ENCODE measurements around the gene TBC1D2.
"Not testable (repeated sequence)": the region's sequence is repeated elsewhere in the genome, so short reads cannot be mapped to it uniquely, and the experiment has no call there.

Gene TBC1D2

DNA sequence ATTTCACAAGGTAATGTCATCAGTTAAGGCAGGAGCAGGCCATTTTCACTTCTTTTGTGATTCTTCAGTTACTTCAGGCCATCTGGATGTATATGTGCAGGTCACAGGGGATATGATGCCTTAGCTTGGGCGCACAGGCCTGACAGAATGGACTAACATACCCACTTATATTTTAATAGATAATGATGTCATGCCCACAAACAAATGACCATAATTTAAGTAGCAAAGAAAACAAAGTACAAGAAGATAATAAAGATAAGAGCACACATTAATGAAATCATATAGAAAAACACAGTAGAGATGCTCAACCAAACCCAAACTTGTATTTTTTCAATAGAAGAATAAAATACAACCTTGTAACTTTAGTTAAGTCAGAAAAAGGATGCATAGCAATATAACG lies 19.7 kb upstream of the TBC1D2 start:
- TF ChIP-seq, protein P1, sequence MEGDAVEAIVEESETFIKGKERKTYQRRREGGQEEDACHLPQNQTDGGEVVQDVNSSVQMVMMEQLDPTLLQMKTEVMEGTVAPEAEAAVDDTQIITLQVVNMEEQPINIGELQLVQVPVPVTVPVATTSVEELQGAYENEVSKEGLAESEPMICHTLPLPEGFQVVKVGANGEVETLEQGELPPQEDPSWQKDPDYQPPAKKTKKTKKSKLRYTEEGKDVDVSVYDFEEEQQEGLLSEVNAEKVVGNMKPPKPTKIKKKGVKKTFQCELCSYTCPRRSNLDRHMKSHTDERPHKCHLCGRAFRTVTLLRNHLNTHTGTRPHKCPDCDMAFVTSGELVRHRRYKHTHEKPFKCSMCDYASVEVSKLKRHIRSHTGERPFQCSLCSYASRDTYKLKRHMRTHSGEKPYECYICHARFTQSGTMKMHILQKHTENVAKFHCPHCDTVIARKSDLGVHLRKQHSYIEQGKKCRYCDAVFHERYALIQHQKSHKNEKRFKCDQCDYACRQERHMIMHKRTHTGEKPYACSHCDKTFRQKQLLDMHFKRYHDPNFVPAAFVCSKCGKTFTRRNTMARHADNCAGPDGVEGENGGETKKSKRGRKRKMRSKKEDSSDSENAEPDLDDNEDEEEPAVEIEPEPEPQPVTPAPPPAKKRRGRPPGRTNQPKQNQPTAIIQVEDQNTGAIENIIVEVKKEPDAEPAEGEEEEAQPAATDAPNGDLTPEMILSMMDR (IDR thresholded peaks at IDR 0.05; ENCODE audit: control insufficient read depth, insufficient read depth, low read depth, low read length, missing control alignments): no peak
- DNase-seq (ENCODE audit: low read depth): no peak

DNA sequence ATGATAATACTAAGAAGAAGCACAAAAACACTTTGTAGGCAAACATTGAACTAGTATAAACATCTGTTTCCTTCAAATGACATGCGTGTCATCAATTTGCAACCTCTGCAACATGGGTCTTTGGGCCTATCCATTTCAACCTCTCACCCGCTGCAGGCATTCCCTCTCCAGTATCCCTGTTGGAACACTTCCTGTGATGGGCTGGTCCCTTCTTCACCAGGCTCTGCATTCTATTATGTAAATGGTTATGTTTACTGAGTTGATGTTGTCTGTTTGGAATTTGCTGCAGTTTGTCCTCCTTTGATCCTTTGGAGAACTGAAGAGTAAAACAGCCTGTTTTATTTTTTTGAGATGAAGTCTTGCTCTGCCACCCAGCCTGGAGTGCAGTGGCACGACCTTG lies 16.6 kb upstream of the TBC1D2 start:
- H3K4me3 ChIP-seq (ENCODE audit: control insufficient read depth, low read depth, low read length): no peak overlapping the region
- TF ChIP-seq, protein P1 (IDR thresholded peaks at IDR 0.05; ENCODE audit: control insufficient read depth, insufficient read depth, low read depth, low read length, missing control alignments): no peak
- DNase-seq (ENCODE audit: low read depth): no peak

More for the DNA sequence above, 19.7 kb upstream of the TBC1D2 start:
- no peak overlapping the region for H3K4me3 ChIP-seq (ENCODE audit: control insufficient read depth, low read depth, low read length)

DNA sequence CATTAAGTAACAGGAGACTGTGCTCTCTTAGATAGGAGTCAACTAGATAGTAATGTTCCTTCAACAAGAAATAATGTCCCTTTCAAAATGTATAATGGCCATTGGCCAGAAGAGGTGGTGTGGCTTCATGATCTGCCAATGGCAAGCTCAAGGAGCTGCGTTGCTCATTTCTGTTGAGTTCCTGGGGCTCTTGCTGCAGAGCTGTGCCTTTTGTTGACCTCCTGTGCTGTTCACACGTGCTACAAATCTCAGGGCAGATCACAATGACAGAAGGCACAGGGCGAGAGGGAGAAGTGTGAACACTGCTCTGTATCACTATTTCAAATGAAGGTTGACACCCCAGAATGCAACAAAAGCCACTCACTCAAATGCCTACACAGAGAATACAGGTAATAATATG lies 16.0 kb upstream of the TBC1D2 start:
- TF ChIP-seq, protein P1 (IDR thresholded peaks at IDR 0.05; ENCODE audit: control insufficient read depth, insufficient read depth, low read depth, low read length, missing control alignments): no peak
- no peak for DNase-seq (ENCODE audit: low read depth)
- H3K4me3 ChIP-seq (ENCODE audit: control insufficient read depth, low read depth, low read length): no peak overlapping the region

DNA sequence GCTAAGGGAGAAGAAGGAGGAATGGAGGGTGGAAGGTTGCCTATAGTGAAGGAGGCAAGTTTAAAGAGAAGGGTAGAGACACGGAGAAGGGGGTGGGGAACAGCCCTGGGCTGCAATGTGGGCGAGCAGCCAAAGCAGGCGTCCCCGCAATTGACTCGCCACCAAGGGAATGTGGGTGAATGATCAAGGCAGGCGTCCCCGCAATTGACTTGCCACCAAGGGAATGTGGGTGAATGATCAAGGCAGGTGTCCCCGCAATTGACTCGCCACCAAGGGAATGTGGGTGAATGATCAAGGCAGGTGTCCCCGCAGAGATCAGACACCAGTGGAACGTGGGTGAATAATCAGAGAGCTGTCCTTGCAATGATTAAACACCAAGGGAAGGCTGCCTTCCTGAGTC lies 14.8 kb upstream of the TBC1D2 start:
- not testable (repeated sequence) for H3K4me3 ChIP-seq (ENCODE audit: control insufficient read depth, low read depth, low read length)

DNA sequence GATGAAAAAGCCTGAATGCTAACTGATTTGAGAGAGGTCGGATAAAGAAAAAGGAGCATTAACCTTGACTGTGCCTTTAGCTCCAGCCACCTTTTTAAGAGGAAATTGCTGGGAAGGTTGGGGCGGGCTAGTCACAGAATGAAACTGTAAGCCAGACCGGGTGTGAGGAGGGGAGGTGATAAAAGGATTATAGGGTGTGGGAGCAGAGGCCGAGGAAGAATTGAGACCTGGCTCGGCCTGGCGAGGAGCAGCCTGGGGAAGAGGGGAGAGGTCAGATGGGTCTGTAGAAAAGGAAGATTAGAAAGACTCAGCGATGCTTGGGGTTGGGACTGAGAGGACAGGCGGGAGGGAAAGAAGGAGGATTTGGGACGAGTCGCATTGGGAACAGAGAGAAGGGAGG lies 14.2 kb upstream of the TBC1D2 start:
- DNase-seq (ENCODE audit: low read depth); H3K4me3 ChIP-seq (ENCODE audit: control insufficient read depth, low read depth, low read length): not testable (repeated sequence)

More for the DNA sequence above, 14.8 kb upstream of the TBC1D2 start:
- not testable (repeated sequence) for DNase-seq (ENCODE audit: low read depth)

DNA sequence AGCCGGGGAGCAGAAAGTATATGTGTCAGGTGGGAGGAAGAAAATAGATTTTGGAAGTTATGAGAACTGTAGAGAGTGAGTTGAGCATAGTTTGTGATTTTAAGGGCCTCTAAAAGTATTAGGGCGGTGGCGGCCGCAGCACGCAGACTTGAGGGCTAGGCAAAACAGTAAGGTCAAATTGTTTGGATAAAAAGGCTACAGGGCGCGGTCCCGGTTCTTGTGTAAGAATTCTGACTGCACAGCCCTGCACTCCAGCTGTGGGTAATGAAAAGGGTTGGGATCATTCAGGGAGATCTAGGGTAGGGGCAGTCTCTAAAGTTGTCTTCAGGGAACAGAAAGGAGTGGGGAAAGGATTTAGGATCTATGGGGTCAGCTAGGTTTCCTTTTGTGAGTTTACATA lies 12.1 kb upstream of the TBC1D2 start:
- DNase-seq (ENCODE audit: low read depth); H3K4me3 ChIP-seq (ENCODE audit: control insufficient read depth, low read depth, low read length): not testable (repeated sequence)

GRCh38 chr9:98264516-98264915 lies 9.1 kb upstream of the TBC1D2 start:
- DNase-seq (ENCODE audit: low read depth): no peak
- no peak overlapping the region for H3K4me3 ChIP-seq (ENCODE audit: control insufficient read depth, low read depth, low read length)
- TF ChIP-seq, protein P1 (IDR thresholded peaks at IDR 0.05; ENCODE audit: control insufficient read depth, insufficient read depth, low read depth, low read length, missing control alignments): no peak

DNA sequence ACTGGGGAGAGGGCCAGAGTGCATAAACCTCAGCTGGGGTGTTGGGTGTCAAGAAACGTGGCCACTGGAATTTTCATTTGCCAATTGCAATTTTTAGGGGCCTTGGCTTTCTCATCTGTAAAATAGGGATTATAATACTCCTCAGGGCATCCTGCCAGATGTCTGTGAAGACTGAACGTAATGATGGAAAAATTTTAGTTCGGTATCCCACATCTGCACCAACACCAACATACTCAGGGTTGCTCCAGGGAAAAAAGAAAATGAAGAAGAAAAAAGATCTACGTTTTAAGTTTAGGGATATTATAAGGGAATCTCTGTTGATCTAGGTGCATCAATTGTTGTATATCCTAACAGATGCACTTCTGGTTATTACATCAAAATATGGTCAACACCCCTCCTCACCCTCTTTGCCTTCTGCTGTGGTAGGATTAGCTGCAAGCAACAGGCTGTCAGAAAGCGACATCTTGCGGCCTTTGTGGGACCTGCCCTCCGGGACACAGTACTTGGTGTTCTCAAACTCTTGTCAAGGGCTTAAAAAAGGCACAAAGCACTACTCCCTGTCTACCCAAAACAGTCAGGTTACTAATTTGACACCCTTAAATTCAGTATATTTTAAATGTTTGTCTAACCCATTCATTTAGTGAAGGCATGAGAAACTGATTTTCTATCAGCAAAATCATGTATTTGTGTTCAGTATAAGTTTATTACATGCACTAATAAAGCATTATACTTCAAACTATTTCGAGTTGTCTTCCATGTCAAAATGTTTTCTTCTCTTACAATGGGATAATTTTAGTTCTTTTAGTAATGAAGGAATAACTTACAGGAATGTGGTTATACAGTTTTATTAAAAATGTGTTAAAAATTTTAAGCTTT lies 8.3 kb upstream of the TBC1D2 start:
- DNase-seq (ENCODE audit: low read depth): peak; percentile 47
- no peak overlapping the region for H3K4me3 ChIP-seq (ENCODE audit: control insufficient read depth, low read depth, low read length)
- TF ChIP-seq, protein P1 (IDR thresholded peaks at IDR 0.05; ENCODE audit: control insufficient read depth, insufficient read depth, low read depth, low read length, missing control alignments): peak; percentile 99
